Effector memory CD8-positive, alpha-beta T cell (primary cell): ENCODE data around the gene ASPSCR1.
"Not testable (repeated sequence)": the region's sequence is repeated elsewhere in the genome, so short reads cannot be mapped to it uniquely, and the experiment has no call there.

Experiments used
- ATAC-seq: fragments of 150-1000 bp; cut with Tn5 transposase; replicated peaks from 2 replicates; pipeline ENCODE4 v1.10.0; 2021; ENCODE audit warnings: mild to moderate bottlenecking, moderate library complexity
- DNase-seq, 3 experiments: peaks; one replicate each; pipeline ENCODE4 v3.0.0; 2021
- H3K27ac Mint-ChIP-seq, 2 donors: one replicate each; pipeline ENCODE4 v1.8.0; 2022; ENCODE audit warnings: mild to moderate bottlenecking in 2 of 2, mixed read lengths in 2 of 2, moderate library complexity in 2 of 2
- H3K27me3 Mint-ChIP-seq, 2 donors: one replicate each; pipeline ENCODE4 v1.8.0; 2022; ENCODE audit warnings: mixed read lengths in 2 of 2
- H3K36me3 Mint-ChIP-seq: one replicate; pipeline ENCODE4 v1.8.0; 2022; ENCODE audit warnings: mild to moderate bottlenecking, moderate library complexity, mixed read lengths; ENCODE audit not compliant: insufficient read depth
- H3K4me1 Mint-ChIP-seq, 2 donors: one replicate each; pipeline ENCODE4 v1.8.0; 2022; ENCODE audit warnings: low read depth in 2 of 2, mixed read lengths in 2 of 2
- H3K4me3 Mint-ChIP-seq, 2 donors: one replicate each; pipeline ENCODE4 v1.8.0; 2022; ENCODE audit warnings: mild to moderate bottlenecking in 2 of 2, mixed read lengths in 2 of 2, moderate library complexity in 2 of 2
- H3K9me3 Mint-ChIP-seq, 2 donors: one replicate each; pipeline ENCODE4 v1.8.0; 2022; ENCODE audit warnings: mixed read lengths in 2 of 2

The ASPSCR1 gene

DNA sequence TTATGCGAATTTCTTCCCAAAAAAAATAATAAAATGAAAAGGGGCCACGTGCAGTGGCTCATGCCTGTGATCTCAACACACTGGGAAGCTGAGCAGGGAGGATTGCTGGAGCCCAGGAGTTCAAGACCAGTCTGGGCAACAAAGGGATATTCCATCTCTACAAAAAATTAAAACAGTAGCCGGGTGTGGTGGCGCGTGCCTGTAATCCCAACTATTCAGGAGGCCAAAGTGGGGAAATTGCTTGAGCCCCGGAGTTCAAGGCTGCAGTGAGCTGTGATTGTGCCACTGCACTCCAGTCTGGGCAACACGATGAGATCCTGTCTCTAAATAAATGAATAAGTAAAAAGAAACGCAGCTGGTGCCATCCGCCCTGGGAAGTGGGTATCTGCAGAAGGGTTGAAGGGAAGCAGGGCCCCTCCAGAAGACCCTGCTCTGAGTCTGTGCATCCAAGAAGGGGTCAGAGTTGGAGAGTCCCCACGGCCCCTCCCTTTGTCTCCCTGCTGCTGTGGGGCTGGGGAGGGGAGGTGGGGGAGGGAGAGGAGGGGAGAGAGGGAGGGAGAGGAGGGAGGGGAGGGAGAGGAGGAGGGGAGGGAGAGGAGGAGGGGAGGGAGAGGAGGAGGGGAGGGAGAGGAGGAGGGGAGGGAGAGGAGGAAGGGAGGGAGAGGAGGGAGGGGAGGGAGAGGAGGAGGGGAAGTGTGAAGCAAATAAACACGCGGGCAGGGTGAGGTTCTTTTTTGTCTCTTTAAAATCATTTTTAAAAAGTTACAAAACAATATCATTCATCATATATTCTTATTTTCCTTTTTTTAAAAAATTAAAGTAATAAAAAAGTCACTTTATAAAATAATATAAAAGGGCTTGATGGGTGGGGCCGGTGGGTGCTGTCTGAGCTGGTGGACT is 25.4 kb upstream of the ASPSCR1 start:
- H3K36me3 Mint-ChIP-seq, result no peaks in the 10 kb centered on the region
- no peaks in the 10 kb centered on the region for H3K9me3 Mint-ChIP-seq
- DNase-seq (no peak), ATAC-seq (no peak)
- H3K27ac Mint-ChIP-seq, result no peak overlapping the region
- H3K4me1 Mint-ChIP-seq, result no peaks in the 10 kb centered on the region
- no peak overlapping the region for H3K4me3 Mint-ChIP-seq
- peaks cover under 1 to 16% of the 10 kb centered on the region in 2 donors for H3K27me3 Mint-ChIP-seq

DNA sequence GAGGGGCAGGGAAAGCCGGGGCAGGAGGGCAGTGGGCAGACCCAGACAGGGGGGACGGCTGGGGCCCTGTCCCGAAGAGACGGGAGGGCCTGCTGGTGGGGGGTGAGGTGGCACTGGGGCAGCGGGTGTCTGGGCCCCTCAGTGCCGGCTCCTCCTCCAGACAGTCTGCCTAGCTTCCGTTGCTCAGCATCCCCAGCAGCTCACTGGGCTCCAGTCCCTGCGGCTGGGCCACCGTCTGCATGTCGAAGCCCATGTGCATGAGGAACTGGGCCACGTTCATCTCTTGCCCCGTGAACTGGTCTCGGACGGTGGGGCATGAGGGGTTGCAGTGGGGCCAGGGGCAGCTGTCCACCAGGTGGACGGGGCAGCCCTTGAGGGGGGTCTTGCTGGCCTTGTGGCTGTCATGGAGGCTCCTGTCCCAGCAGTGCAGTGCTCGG is 24.6 kb upstream of the ASPSCR1 start:
- Mint-ChIP-seq H3K27me3 (peaks cover 5 to 19% of the 10 kb centered on the region in 2 donors), H3K4me3 (no peak overlapping the region), H3K36me3 (no peaks in the 10 kb centered on the region), H3K27ac (no peak overlapping the region), H3K4me1 (no peaks in the 10 kb centered on the region), H3K9me3 (no peaks in the 10 kb centered on the region)
- ATAC-seq (no peak), DNase-seq (no peak)

DNA sequence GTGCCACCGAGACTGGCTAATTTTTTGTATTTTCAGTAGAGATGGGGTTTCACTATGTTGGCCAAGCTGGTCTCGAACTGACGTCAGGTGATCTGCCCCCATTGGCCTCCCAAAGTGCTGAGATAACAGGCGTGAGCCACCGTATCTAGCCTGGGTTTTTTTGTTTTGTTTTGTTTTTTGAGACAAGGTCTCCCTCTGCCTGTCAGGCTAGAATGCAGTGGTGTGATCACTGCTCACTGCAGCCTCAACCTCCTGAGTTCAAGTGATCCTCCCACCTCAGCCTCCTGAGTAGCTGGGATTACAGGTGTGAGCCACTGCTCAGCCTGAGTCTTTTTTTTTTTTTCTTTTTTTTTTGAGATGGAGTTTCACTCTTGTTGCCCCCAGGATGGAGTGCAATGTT is 24.0 kb upstream of the ASPSCR1 start:
- H3K27me3 Mint-ChIP-seq, result peaks cover 11 to 24% of the 10 kb centered on the region in 2 donors
- not testable (repeated sequence) for H3K36me3 Mint-ChIP-seq

DNA sequence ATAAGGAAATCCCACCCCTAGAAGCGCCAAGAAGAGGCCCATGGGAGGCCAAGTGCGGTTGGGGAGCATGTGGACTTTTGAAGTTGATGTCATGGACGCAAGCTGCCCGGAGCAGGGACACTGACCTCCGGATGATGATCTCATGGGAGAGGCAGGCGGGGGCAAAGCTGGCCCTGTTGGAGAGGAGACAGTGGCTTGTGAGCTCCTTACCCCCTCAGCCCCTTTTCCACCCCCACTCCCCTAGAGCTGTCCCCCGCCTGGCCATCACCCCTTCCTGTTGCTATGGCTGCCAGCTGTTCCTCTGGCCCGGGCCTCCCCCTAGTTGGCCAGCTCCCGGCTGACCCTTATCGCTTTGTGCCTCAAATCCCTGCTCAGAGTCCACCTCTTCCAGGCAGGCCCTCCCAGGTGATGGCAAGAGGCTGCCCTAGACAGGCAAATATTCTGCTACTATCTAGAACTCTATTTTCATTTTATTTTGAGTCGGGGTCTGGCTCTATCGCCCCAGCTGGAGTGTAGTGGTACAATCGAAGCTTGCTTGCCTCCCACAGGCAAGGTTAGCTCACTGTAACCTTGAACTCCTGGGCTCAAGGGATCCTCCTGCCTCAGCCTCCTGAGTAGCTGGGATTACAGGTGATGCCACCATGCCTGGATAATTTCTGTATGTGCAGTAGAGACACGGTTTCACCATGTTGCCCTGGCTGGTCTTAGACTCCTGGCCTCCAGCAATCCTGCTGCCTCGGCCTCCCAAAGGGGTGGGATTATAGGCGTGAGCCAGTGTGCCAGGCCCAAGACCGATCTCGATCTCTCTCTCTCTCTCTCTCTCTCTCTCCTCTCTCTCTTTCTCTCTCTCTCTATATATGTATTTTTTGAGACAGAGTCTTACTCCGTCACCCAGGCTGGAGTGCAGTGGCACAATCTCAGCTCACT is 23.0 kb upstream of the ASPSCR1 start:
- H3K36me3 Mint-ChIP-seq, result no peaks in the 10 kb centered on the region
- no peaks in the 10 kb centered on the region for H3K9me3 Mint-ChIP-seq
- H3K27me3 Mint-ChIP-seq, result peaks cover 18 to 25% of the 10 kb centered on the region in 2 donors
- no peak overlapping the region for H3K27ac Mint-ChIP-seq
- no peaks in the 10 kb centered on the region for H3K4me1 Mint-ChIP-seq
- no peak for ATAC-seq
- DNase-seq, result no peak
- no peak overlapping the region for H3K4me3 Mint-ChIP-seq

More for the DNA sequence above, 24.0 kb upstream of the ASPSCR1 start:
- H3K9me3 Mint-ChIP-seq, DNase-seq, H3K27ac Mint-ChIP-seq, H3K4me3 Mint-ChIP-seq, ATAC-seq, H3K4me1 Mint-ChIP-seq: not testable (repeated sequence)

DNA sequence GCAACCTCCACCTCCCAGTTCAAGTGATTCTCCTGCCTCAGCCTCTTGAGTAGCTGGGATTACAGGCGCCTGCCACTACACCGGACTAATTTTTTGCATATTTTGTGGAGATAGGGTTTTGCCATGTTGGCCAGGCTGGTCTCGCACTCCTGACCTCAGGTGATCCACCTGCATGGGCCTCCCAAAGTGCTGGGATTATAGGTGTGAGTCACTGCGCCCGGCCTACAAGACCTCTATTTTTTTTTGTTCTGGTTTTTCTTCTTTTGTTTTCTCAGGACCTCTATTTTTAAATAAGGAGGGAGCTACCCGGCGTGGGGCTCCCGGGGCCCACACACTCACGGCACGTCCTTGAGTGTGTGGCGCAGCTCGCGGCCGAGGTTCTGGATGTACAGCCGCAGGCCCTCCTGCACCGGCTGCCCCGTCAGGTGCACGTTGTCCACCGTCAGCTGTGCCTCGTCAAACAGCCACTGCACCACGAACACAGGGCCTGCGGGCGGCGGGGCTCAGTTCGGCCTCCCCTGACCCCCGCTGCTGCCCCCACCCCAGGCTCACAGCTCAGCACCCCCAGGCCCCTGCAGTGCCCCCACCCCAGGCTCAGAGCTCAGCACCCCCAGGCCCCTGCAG is 22.3 kb upstream of the ASPSCR1 start:
- Mint-ChIP-seq H3K27ac (no peak overlapping the region), H3K27me3 (peaks cover 18 to 25% of the 10 kb centered on the region in 2 donors), H3K4me3 (no peak overlapping the region), H3K9me3 (no peaks in the 10 kb centered on the region), H3K36me3 (no peaks in the 10 kb centered on the region), H3K4me1 (no peaks in the 10 kb centered on the region)
- ATAC-seq (no peak), DNase-seq (no peak)

DNA sequence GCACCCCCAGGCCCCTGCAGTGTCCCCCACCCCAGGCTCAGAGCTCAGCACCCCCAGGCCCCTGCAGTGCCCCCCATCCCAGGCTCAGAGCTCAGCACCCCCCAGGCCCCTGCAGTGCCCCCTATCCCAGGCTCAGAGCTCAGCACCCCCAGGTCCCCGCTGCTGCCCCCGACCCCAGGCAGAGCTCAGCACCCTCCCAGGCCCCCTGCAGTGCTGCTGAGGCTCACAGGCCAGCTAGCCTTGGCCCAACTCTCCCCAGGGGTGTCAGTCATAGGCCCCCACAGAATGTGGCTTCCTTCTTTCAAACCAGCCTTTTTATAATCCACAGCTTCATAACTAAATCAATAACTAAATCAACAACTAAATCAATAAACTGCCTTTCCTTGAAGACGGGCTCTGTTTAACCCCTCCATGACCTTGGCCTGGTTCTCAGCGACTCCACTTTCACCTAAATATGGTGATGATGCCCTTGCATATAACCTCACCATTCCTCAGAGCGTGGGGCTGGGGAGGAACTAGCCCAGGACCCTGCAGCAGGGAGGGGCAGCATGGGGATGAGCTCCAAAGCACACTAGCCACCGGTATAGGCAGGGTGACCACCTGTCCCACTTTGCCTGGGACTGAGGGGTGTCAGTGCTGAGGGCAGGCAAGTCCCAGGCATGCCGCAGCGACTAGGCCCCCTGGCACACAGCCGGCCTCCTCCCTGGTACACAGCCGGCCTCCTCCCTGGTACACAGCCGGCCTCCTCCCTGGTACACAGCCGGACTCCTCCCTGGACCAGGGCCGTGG is 21.5 kb upstream of the ASPSCR1 start:
- DNase-seq (no peak), ATAC-seq (no peak)
- H3K36me3 Mint-ChIP-seq, result no peaks in the 10 kb centered on the region
- H3K27ac Mint-ChIP-seq, result no peak overlapping the region
- peaks cover 18 to 25% of the 10 kb centered on the region in 2 donors for H3K27me3 Mint-ChIP-seq
- no peaks in the 10 kb centered on the region for H3K9me3 Mint-ChIP-seq
- H3K4me3 Mint-ChIP-seq, result no peak overlapping the region
- no peaks in the 10 kb centered on the region for H3K4me1 Mint-ChIP-seq

DNA sequence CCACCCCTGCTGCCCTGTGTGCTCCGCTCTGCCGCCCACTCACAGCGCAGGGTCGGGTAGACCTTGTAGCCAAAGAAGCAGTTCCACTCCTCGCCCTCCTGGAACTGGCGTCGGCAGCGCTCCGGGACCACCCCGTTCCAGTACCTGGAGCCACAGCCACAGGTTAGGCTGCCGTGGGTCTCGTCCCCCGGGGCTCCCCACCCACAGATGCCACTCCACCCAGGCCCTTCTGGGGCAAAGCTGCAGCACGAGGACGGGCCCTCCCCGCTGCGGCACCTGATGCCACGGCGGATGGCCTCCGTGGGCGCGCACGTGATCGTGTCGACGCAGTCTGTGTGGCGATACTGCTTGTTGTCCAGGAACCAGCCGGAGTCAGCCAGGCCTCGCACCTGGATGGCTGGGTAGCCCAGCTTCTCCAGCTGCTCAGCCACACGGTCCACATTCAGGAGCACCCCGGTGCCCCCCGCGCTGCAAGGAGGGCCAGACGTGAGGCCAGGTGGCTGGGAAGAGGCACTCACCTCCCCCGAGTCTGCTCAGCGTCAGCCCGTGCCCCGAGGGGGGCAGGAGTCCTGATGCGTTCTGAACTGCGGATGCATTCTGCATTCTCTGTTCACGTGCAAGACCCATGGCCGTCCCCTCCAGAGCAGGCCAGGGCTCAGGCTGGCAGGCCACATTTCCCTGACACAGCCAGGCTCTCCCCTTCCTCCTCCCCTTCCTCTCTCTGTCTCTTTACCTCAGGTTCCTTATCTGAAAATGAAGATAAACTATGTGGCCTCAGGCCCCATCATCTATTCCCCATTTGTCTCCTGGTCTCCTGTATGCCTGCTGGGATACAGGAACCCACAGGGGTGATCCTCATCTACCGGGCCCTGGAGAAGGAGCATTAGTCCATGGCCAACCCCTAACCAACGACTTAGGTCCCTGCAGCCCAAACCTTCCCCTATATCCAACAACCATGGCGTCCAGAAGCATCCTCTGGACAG is 20.5 kb upstream of the ASPSCR1 start:
- DNase-seq (no peak), ATAC-seq (no peak)
- Mint-ChIP-seq H3K36me3 (no peaks in the 10 kb centered on the region), H3K9me3 (no peaks in the 10 kb centered on the region), H3K4me1 (no peaks in the 10 kb centered on the region), H3K27ac (no peak overlapping the region), H3K27me3 (peaks cover 18 to 25% of the 10 kb centered on the region in 2 donors), H3K4me3 (no peak overlapping the region)

DNA sequence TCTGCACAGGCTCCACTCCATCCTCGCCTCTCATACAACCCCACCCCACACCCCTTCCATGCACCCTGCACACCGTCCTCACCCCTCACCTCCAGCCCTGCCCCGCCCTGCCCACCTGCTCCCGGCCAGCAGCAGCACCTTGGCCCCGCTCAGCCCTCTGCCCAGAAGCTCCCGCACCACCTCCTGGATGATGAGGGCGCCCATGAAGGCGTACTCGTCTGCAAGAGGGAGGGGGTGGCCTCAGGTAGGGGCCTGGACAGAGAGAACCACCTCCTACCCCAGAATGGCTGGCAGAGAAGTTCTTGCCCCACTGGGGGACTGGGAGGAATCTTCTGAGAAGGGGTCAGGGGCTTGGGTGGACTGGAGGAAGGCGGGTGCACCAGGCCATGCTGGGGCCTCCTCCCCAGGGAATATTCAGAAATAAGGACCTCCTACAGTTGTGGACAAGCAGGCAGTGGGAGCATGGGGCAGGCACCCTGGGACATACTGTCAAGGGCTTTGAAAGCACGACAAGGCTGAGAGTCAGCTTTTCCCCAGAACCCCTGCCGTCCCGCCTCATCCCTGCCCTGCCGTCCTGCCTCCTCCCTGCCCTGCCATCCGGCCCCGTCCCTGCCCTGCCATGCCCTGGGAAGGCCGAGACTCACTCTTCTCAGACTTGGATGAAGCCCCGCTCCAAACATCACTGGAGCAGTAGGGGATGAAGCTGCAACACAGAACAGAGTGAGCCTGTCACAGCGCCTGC is 19.6 kb upstream of the ASPSCR1 start:
- Mint-ChIP-seq H3K4me1 (no peaks in the 10 kb centered on the region), H3K9me3 (no peaks in the 10 kb centered on the region), H3K4me3 (peak overlapping the region; percentile 63 to 68), H3K36me3 (no peaks in the 10 kb centered on the region), H3K27me3 (peaks cover 18 to 35% of the 10 kb centered on the region in 2 donors), H3K27ac (no peak overlapping the region)
- ATAC-seq, result no peak
- no peak for DNase-seq

DNA sequence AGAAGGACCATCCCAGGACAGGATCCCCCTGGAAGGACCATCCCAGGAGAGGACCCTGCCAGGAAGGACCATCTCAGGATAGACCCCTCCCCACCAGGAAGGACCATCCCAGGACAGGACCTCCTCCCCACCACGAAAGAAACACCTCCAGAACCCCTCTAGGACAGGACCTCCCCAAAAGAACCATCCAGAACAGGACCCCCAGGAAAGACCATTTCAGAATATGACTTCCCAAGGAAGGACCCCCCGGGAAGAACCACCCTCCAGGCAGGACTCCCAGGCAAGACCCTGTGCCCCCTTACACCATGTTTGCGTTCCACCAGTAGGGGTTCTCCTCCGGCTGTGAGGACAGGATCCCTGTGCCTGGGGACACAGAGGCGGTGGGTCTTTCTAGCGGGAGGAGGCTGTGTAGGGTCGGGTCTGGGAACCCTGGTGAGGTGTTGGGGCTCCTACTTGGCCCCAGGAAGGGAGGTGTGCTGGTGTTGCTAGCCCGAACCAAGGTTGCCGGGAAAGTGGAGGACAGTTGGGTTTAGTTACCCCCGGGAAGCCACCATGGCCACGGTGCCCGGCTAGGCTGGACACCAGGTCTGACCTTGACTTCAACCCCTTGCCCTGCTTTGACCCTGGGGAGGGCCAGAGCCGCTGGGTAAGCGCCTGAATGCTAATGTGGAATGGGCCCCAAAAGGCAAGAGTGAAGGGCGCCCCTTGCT is 18.6 kb upstream of the ASPSCR1 start:
- ATAC-seq, result no peak
- peaks cover 0 to 2% of the 10 kb centered on the region in 2 donors for H3K4me1 Mint-ChIP-seq
- H3K27ac Mint-ChIP-seq, result no peak overlapping the region
- peak overlapping the region; percentile 63 to 68 for H3K4me3 Mint-ChIP-seq
- H3K27me3 Mint-ChIP-seq, result peaks cover 19 to 44% of the 10 kb centered on the region in 2 donors
- no peak for DNase-seq
- no peaks in the 10 kb centered on the region for H3K36me3 Mint-ChIP-seq
- H3K9me3 Mint-ChIP-seq, result no peaks in the 10 kb centered on the region

DNA sequence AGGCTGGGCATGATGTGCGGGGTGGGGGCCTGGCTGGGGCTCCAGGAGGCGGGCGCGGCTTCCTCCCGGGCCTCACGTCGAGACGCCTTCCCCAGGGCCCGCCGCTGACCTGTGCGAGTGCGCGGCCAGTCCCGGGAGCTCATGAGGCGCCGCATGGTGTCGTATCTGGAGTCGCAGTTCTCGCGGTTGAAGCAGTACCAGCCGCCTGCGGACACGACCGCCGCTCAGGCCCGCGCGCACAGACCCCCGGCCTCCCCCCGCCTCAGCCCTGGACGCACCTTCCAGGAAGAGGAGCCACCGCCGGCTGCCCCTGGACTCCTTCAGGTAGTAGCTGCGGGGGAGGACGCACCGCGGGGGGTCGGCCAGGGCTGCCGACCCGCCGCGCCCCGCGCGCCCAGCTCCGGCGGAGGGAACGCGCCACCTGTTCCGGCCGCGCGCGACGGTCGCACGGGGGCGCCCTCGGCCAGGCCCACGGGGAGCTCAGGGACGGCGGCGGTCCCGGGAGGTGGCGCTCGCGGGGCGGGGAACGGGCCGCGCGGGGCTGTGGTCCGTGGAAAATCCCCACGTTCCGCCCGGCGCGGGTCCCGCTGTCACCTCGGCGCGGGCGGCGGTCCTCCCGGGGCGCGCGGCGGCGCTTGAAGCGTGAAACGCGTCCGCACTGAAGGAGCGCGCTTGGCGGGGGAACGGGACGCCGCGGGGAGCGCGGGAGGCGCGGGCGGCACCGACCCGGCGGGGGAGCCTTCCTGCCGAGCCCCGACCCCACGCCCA is 17.9 kb upstream of the ASPSCR1 start:
- Mint-ChIP-seq H3K4me1 (peaks cover 0 to 7% of the 10 kb centered on the region in 2 donors), H3K27me3 (peaks cover 26 to 52% of the 10 kb centered on the region in 2 donors), H3K9me3 (no peaks in the 10 kb centered on the region), H3K27ac (no peak overlapping the region), H3K4me3 (peak overlapping the region; percentile 63 to 68), H3K36me3 (no peaks in the 10 kb centered on the region)
- ATAC-seq (peak; percentile 93), DNase-seq (peak; percentile 80 to 86 (median 80))
